GM11168 (cell line): ENCODE measurements around the gene ABLIM2.

Source experiments
- in situ Hi-C: fragments of 300-500 bp; cut with MboI; formaldehyde crosslinking; loops from one replicate; pipeline ENCODE4 v1.12.0; 2022; ENCODE audit warnings: low sequenced_read_pairs; ENCODE audit not compliant: unreplicated experiment

ABLIM2 gene

DNA sequence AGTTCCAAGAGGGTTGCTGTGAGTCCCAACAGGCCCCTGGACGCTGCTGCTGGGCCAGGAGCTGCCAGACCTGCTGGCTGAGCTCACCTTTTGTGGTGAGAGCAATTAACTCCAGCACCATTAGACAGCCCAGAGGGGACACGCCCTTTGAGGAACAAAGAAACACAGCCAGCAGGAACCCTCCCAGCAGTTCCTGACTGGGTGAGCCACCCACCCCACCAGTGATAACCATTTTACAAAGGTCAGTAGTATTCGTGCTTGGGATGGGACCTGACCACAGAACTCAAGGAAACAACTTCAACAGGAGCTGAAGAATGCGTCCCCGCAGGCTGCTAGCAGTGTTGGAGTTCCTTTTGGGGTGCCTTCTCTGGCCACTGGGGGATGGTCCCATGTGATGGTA is 180.1 kb downstream of the ABLIM2 start:
- in situ Hi-C loops: no loop called here

DNA sequence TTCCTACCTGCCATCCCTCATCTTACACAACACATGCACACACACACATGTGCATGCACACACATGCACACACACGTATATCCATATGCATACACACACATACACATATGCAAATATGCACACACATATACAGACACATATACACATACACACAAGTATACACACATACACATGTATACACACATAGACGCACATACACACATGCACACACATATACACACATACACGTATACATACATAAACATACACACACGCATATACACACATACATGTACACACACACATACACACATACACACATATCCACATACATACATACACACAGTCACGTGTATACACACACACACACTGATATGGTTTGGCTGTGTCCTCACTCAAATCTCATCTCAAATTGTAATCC is 182.0 kb downstream of the ABLIM2 start:
- in situ Hi-C loops: no loop called here

DNA sequence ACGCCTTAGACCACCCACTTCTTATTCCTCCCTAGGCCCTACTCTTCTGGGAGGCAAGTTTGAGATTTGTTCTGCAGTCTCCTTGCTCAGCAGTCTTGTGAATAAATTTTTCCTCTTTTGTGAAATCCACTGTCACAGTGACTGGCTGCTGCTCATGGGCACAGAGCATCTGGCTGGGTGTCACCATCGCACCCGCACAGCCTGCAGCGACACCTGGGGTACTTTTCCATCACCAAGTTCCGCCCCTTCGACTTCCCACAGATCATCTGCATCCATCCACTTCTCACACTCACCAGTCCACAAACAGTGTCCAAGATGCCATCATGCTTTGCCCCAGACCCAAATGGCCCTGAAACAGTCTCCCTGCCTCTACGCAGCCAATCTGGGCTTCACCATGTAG is 182.6 kb downstream of the ABLIM2 start:
- in situ Hi-C loops: no loop called here

DNA sequence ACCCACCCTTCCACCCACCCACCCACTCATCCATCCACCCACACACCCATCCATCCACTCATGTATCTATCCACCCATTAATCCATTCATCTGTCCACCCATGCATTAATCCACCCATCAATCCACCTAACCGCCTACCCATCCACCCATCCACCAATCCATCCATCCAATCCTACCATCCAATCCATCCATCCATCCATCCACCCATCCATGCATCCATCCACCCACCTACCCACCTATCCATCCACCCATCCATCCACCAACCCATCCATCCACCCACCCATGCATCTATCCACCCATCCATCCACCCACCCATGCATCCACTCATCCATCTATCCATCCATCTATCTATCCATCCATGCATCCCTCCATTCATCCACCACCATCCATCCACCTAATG is 184.2 kb downstream of the ABLIM2 start:
- in situ Hi-C loops: no loop called here

DNA sequence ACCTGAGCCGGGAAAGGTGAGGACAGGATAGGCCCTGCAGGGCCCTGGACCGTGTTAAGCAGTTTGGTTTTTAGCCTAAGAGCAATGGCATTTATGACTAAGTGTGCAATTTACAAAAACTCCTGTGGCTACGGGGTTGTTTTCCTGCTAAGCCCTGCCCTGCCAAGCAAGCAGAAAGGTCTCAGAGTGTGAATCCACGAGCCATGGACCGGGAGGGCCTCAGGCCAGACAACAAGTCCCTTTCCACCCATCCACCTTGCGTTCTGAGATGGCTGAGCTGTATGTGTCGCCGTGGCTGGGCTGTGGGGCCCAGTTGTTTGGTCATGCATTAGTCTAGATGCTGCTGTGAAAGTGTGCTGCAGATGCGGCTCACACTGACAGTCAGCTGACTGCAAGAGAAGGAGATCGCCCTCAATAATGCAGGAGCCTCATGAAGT is 185.1 kb downstream of the ABLIM2 start:
- in situ Hi-C loops: no loop called here

DNA sequence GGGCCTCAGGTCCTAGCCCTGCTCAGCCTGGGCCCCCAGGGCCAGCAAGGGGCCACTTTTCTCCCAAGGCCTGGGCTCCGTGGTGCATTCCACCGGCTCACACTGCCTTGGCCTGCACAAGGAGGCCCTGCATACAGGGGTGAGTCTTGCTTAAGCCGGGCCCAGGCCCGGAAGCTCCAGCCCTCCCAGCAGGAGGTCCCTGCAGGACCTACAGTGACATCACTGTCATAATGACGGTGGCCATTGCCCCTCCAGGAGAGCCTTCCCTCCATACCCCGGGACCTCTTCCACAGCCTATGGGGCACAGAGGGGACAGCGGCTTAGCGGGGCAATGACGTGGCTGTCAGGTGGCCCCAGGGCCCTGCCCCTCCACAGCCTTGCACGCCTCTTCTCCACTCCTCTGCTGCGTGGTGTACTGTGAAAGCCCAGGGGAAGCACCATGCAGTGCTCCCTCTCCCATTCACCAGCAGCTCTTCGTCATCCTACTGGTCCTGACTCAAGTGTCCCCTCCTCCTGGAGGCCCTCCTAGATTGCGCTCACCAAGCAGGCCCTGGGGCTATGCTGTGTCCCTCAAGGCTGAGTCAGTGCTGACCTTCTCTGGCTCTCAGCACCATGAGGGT is 186.6 kb downstream of the ABLIM2 start:
- in situ Hi-C loops: no loop called here

DNA sequence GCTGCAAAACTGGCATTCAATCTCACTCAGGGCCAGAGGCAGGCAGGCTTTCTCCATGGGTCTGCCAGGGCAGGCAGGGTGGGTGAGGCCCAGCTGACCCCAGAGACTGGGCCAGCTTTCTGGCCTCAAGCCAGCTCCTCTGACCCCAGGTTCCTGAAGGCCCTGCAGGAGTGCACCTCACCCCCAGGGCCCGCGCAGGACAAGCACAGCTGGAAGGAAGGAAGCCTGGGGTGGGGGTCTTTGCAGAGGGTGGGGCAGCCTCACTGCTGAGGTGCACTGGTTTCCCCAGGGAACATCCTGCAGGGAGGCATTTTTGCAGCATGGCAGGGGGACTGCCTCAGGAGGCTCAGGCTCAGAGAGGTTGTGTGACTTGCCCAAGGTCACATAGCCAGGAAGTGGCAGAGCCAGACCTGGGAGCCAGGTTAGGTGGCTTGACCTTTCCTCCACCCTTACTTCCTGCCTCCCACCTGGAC is 187.4 kb downstream of the ABLIM2 start:
- in situ Hi-C loops: no loop called here

DNA sequence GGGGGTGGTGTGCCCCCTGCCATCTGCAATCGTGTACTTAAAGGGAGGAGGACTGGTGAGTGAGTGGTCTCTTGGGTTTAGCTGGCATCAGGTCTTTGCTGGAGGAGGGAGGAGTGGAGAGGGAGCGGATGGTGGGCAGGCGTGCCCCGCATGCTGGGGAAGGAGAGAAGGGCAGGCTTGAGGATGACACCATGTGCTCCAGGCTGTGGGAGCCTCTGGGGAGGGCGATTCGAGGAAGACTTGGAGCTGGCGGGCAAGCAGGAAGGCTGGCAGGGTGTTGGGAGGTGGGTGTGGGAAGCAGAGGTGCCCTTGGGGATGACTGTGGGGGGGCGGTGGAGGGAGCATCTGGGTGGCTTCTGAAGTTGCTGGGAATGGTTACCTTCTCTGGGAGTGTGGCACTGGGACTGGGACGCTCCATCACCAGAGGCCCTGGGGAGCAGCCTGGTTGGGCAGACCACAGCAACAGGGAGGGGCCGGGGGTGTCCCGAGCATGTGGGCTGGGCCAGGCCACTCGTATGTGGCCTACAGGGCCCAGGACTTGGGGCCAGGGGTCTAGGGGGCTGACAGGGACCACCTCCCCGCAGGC is 188.2 kb downstream of the ABLIM2 start:
- in situ Hi-C loops: no loop called here

DNA sequence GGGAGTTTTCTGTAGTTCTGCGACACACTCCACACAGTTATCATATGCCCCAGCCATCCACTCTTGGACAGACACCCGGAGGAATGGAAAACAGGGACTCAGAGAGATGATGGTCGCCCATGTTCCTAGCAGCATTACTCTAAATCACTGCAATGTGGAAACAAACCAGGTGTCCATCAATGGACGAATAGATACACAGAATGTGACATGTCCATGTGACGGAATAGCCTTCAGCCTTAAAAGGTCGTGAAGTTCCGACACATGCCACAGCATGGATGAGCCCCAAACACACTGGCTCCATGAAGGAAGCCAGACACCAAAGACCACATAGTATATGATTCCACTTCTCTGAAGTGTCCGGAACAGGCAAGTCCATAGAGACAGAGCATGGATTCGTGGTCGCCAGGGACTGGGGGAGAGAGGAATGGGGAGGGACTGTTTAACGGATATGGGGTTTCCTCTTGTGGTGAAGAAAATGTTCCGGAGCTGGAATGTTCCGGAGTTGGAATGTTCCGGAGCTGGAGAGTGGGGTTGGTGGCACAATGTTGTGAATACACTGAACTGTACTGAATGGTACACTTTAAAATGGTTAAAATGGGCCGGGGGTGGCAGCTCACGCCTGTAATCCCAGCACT is 190.2 kb downstream of the ABLIM2 start:
- in situ Hi-C loops: no loop called here

DNA sequence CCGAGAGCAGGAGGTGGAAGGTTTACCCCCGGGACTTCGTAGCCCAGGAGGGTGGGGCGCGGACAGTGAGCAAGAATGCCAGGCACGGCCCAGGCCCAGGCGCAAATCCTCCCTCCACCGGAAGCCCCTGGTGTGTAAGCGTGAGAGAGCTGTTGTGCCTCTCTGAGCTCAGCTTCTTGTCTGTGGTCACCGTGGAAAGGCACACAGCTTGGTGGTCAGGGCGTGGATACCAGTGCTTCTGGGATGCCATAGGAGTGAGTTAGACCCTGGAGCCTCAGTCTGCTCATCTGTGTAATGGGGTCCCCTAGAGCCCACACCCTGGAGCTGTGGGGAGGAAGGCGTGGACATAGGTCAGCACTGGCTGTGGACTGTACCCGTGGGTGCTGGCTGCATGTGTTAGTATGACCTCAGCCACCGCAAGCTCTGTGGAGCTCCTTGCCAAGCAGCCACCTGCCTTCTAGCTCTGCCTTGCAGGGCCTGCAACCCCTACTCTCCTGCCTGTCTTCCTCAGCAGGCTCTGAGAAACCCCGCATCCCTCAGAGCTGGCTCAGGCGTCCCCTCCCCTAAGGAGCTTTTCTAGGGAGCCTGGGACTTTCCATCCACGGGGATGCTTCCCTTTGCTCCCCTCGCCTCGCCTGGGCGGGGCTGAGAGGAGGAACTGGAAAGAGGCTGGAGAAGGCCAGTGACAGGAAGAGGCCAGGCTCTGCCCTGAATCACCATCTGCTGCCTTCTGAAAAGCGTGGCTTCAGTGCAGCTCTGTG is 190.9 kb downstream of the ABLIM2 start:
- in situ Hi-C loops: no loop called here

DNA sequence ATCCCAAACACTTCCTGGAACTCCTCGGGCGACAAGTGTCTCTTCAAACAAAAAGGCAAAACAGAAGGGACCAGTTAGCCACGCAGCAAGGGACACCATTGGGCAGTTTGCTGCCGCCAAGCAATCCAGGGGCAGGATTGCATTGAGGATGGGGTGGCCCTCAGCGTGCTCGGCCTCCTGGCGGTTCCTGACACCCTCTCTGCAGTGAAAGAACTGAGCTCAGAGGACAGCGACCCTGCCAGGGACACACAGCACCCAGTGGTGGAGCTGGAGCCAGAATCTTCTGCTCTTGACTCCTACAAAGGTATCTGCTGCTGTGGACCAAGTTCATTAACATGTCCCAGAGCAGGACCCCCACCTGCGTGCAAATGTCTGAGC is 191.6 kb downstream of the ABLIM2 start:
- in situ Hi-C loops: no loop called here

DNA sequence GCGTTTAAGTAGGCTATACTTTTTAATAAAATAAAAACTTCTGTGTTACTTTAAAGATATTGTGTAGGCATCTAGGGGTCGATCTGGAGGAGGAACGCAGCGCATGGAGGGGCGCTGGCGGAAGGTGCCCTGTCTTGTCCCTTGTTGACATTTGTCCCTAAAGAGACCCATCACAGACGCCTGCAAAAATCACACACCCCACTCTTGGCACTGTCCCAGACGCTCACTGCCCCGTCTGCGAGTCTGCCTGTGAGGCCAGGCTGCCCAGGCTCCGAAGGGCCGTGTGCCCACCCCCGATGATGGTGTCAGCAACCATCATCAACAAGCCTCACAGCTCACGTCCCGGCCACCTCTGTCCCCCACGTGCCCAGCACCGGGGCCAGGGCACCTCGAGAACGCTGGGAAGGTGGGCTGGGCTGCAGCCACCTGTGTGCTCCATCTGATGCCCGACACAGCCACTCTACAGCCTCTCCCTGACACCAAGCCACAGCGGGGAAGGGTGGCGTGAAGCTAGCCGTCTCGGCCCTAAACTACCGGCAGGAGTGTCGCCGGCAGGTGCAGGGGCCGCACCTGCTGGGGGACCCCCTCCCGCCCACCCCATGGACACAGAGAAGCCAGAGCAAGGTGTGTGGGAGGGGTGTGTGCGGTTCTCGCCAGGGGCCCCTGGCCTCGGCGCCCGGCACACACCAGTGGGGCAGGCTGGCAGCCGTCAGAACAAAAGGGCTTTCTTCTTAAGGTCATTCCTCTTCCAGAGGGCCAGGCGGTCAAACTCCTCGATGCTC is 192.1 kb downstream of the ABLIM2 start:
- in situ Hi-C loops: no loop called here

DNA sequence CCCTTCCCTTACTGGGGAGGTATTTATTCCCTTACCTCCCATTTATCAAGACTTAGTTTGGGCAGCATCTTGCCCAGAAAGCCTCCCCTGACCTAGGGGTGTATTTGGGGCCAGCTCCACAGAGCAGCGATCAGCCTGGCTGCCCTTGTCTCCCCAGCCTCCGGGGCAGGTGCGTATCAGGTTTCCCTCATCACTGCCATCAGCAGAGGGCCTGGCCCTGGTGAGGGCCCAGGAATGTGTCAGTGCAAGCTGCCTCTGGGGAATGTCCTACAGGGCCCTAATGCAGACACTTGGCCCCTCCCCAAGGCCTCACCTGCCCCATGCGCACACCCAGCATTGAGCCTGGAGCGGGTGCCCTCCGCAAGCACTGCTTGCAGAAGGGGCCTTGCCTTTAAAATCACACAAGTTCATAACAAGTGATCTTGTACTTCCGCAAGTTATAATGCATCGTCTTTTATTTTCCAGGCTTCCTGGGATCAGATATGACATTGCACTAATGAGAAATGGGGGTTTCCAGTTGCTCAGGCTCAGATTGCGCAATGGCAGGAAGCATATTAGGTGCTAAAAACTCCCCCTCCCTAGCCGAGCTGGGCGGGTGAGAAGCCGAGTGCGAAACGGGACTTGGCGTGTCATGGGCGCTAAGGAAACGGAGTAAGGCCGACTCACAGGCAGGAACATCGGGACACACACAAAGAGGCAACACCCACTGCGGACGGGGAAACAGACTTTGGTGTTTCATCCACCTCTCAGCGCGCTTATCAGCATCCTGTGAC is 193.5 kb downstream of the ABLIM2 start:
- in situ Hi-C loops: no loop called here

DNA sequence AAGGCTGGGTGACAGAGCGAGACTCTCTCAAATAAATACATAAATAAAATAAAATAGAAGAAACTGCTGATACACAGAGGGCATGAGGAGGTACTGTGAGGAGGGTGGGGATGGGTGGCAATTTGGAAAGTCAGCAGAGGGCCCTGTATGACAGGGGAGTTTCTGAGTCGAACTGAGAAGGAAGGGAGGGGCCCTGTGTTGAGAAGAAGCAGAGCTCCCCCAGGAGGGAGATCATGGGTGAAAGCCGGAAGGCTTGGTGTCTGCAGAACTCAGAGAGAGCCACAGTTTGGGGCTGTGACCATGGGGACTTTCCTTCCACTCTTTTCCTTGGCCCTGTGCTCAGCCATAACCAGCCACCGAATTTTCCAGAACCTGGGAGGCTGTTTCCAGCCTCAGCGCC is 194.2 kb downstream of the ABLIM2 start:
- in situ Hi-C loops: no loop called here

DNA sequence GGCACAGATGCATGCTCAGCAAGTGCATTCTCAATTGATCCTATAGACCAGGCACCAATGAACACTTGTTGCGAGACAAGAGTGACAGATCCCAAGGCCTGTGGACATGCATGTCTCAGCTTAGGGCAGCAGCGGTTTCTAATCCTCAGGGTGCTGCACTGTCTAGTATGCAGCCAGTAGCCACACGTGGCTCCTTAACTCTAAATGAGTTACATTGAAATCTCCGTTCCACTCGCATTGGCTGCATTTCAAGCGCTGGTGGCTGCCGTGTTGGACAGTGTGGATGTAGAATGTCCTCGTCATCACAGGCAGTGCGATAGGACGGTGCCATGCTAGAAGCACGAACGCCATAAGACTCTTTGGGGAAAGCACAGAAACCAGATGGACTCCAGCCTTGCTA is 194.9 kb downstream of the ABLIM2 start:
- in situ Hi-C loops: no loop called here

DNA sequence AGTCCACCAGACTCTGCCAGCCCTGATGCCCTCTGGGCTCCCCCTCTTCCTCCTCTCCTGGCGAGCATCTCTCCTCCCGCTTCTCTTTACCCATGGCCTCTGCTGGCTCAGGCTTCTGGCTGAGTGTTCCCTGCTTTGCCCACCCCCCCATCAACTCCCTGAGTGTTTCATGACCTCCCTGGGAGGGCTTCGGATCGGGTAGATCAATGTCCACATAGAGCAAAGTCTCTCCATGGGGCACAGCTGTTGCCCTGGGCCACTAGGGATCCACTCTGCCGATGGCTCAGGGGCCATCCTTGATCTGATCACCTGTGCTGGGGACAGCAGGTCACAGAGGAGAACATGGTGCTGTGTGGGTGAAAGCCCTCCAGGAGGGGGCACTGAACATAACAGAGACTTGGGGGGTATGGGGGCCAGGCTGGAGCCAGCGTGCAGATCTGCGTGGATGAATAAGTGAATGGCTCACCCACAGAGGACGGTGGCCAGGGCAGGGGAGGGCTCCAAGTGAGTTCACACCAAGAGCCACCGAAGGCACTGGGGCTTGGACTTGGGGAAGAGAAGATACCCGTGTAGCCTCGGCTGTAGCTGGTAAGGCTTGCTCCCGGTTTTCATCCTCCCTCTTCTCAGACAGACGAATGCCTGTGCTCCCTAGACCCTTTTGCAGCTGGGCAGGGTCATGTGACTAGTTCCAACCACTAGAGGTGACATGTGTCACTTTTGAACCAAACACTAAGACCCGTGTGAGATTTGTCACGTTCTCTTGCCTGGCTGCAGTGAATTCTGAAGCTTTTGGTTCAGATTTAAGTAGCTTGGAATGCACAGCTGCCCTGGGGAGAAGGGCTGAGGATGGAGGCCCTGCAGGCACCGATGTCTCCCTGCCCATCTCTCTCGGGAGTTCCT is 195.8 kb downstream of the ABLIM2 start:
- in situ Hi-C loops: no loop called here

DNA sequence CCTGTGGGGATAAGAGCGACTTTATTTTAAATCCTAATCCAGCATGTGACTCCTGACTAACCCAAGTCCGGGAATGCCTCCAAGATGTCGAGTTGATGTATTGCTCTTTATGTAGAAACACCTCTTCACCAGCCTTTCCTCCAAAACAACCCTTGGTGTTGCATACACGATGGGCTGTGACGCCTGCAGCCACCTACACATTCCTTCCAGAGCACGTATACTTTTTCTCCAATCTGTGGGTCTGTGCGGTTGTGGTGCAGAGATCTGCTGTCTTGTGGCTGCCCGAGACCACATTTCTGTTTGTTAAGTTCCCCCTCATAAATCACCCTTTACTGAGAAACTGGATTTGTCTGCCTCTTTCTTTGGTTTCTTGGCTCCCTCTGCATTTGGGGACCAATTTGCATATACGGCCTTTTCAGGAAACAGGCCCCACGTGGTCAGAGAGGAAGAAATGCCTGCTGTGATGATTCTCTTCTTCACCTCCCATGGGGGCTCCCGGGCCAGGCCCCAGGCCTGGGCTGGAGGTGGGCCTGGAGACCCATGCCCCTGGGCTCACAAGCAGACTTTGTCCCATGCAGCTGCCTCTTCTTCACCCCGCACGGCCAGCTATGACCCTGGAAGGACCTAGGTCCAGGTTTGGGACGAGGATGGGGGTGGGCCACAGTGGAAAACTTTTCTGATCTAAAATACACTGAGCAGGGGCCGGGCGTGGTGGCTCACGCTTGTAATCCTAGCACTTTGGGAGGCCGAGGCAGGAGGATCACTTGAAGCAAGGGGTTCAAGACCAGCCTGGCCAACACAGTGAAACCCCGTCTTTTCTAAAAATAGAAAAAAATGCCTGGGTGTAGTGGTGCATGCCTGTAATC is 197.6 kb downstream of the ABLIM2 start:
- in situ Hi-C loops: no loop called here
